Panc1 (cell line): ENCODE data around the gene ITGA3. TPM values are rescaled to one million over a fixed set of nuclear protein-coding genes. Genes with fewer than 3 reads are reported as not detected.

Experiments used
- ATAC-seq: fragments of 200-7000 bp; cut with Tn5 transposase; 2 replicates; pipeline ENCODE4 v1.9.1; 2020; ENCODE audit warnings: mild to moderate bottlenecking, moderate library complexity
- BruUV-seq: library from RNA; stranded (reverse); fragments of 400-500 nt; replicated peaks from 2 replicates; lab custom pipeline; 2021; lab: Mats Ljungman, UMichigan
- CTCF ChIA-PET: fragments of 300-600 bp; sonication (Branson Sonifier 250); formaldehyde crosslinking; loops from one replicate; lab custom pipeline; 2022; ENCODE audit warnings: antibody characterized with exemption; lab: Charles Lee
- POLR2A ChIA-PET: fragments of 300-600 bp; sonication (Branson Sonifier 250); formaldehyde crosslinking; loops from one replicate; lab custom pipeline; 2022; ENCODE audit warnings: antibody characterized with exemption; lab: Charles Lee
- DNase-seq: peaks from one replicate; pipeline ENCODE4 v3.0.0-alpha.2; 2010; ENCODE audit warnings: low read depth, low spot score
- H3K27ac ChIP-seq: 2 replicates; pipeline ENCODE4 v1.5.1; 2011; ENCODE audit warnings: mild to moderate bottlenecking, low read length, inconsistent platforms
- H3K27me3 ChIP-seq: fragments of 200-500 bp; sonication (Bioruptor generic); 2 replicates; pipeline ENCODE4 v1.6.0; 2014; ENCODE audit warnings: low read length, inconsistent platforms; ENCODE audit not compliant: control insufficient read depth, insufficient read depth
- H3K36me3 ChIP-seq: fragments of 200-500 bp; sonication (Bioruptor generic); 2 replicates; pipeline ENCODE4 v1.5.1; 2014; ENCODE audit warnings: inconsistent platforms, mild to moderate bottlenecking, low read length, moderate library complexity; ENCODE audit not compliant: control insufficient read depth, insufficient read depth
- H3K4me1 ChIP-seq: 2 replicates; pipeline ENCODE4 v1.5.1; 2011; ENCODE audit warnings: inconsistent platforms, mild to moderate bottlenecking, low read length, moderate library complexity; ENCODE audit not compliant: control insufficient read depth, insufficient read depth
- H3K4me3 ChIP-seq, 2 experiments: 2 replicates each; pipeline ENCODE4 v1.5.1; 2011 to 2012; ENCODE audit warnings: low read depth in 2 of 2, low read length in 2 of 2, mild to moderate bottlenecking in 2 of 2, inconsistent platforms in 1 of 2, moderate library complexity in 1 of 2
- H3K9me3 ChIP-seq: fragments of 200-500 bp; sonication (Bioruptor generic); 2 replicates; pipeline ENCODE4 v1.5.1; 2014; ENCODE audit warnings: low read depth, mild to moderate bottlenecking, inconsistent platforms, low read length, moderate library complexity; ENCODE audit not compliant: control insufficient read depth, insufficient read depth
- POLR2AphosphoS5 ChIP-seq: IDR thresholded peaks from 2 replicates; pipeline ENCODE4 v1.6.1; 2012; ENCODE audit warnings: mild to moderate bottlenecking, low read depth, low read length, moderate library complexity
- SIN3A ChIP-seq: IDR thresholded peaks from 2 replicates; pipeline ENCODE4 v1.6.1; 2012; ENCODE audit warnings: low read depth, mild to moderate bottlenecking, low read length, moderate library complexity, borderline replicate concordance; ENCODE audit not compliant: insufficient read depth
- TCF7L2 ChIP-seq: IDR thresholded peaks from 2 replicates; pipeline ENCODE4 v1.6.1; 2011; ENCODE audit warnings: mild to moderate bottlenecking, low read depth, low read length, inconsistent platforms
- in situ Hi-C: cut with HindIII; loops from 2 replicates; pipeline ENCODE4 v1.10.0; 2016; ENCODE audit warnings: low sequenced_read_pairs, low pct_unique_long_range_greater_than_20kb
- intact Hi-C: fragments of 100-400 bp; cut with micrococcal nuclease; formaldehyde crosslinking; loops from one replicate; pipeline ENCODE4 v1.10.0; 2022; ENCODE audit not compliant: unreplicated experiment
- total RNA-seq: library from RNA; stranded (reverse); gene quantifications from one replicate; pipeline ENCODE4 v1.2.1, GENCODE V29; 2021; ENCODE audit not compliant: unreplicated experiment
- TF ChIP-seq, protein P1 (sequence below), 2 experiments: IDR thresholded peaks; 2 replicates each; pipeline ENCODE4 v1.6.1; 2011 to 2012; ENCODE audit warnings: low read depth in 2 of 2, control low read depth in 1 of 2, low read length in 1 of 2, mild to moderate bottlenecking in 1 of 2, moderate library complexity in 1 of 2; ENCODE audit not compliant: insufficient read depth in 1 of 2
- TF ChIP-seq, protein P2 (sequence below): fragments of 450-650 bp; IDR thresholded peaks from 2 replicates; pipeline ENCODE4 v1.5.1; 2017; ENCODE audit warnings: mild to moderate bottlenecking

ITGA3 gene
- total RNA-seq, 1 experiment from 2014 or later, result 439 TPM

DNA sequence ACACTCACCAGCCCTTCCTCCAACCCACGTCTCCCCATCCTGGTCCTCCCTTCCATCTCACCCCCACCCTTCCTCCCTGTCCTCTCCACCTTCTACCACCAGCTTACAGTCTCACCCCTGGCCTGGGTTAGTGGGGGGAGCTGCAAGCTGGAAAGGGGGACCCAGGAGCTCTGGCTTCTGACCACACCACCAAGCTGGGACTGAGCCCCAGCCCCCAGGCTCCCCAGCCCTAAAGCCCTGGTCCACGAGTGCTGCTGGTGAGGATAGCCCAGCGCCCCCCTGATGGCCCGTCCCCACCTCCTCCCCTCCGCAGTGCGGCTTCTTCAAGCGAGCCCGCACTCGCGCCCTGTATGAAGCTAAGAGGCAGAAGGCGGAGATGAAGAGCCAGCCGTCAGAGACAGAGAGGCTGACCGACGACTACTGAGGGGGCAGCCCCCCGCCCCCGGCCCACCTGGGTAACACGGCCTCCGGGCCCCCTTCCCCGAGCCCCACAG lies 32.0 kb downstream of the ITGA3 start:
- TF ChIP-seq, protein P1, sequence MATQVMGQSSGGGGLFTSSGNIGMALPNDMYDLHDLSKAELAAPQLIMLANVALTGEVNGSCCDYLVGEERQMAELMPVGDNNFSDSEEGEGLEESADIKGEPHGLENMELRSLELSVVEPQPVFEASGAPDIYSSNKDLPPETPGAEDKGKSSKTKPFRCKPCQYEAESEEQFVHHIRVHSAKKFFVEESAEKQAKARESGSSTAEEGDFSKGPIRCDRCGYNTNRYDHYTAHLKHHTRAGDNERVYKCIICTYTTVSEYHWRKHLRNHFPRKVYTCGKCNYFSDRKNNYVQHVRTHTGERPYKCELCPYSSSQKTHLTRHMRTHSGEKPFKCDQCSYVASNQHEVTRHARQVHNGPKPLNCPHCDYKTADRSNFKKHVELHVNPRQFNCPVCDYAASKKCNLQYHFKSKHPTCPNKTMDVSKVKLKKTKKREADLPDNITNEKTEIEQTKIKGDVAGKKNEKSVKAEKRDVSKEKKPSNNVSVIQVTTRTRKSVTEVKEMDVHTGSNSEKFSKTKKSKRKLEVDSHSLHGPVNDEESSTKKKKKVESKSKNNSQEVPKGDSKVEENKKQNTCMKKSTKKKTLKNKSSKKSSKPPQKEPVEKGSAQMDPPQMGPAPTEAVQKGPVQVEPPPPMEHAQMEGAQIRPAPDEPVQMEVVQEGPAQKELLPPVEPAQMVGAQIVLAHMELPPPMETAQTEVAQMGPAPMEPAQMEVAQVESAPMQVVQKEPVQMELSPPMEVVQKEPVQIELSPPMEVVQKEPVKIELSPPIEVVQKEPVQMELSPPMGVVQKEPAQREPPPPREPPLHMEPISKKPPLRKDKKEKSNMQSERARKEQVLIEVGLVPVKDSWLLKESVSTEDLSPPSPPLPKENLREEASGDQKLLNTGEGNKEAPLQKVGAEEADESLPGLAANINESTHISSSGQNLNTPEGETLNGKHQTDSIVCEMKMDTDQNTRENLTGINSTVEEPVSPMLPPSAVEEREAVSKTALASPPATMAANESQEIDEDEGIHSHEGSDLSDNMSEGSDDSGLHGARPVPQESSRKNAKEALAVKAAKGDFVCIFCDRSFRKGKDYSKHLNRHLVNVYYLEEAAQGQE (IDR thresholded peaks at IDR 0.05; ENCODE audit: insufficient read depth in 1 of 2, low read depth in 2 of 2, low read length in 1 of 2), result no peak
- Histone ChIP-seq H3K27ac (no peak overlapping the region; the same call in 1 of the 2 replicates), H3K36me3 (peaks cover 9% of the 10 kb centered on the region), H3K4me1 (peaks cover 14% of the 10 kb centered on the region; the same call in 1 of the 2 replicates), H3K27me3 (no peaks in the 10 kb centered on the region), H3K4me3 (no peak overlapping the region), H3K9me3 (no peaks in the 10 kb centered on the region)
- ATAC-seq (no peak), DNase-seq (no peak)
- in situ Hi-C loops (no loop called here), intact Hi-C loops (loop anchor here (1.0 kb wide), 1 partner anchor 61 kb away; no protein-coding TSS in a partner anchor)
- POLR2A ChIA-PET, result interaction anchor here (0.6 to 0.8 kb wide), 2 partner anchors 54 to 61 kb away, joined by 4 to 10 read pairs; no protein-coding TSS in a partner anchor
- CTCF ChIA-PET, result interaction anchor here (1.1 to 1.4 kb wide), 2 partner anchors 31 to 89 kb away, joined by 4 to 5 read pairs; no protein-coding TSS in a partner anchor
- no TSS peak for BruUV-seq

DNA sequence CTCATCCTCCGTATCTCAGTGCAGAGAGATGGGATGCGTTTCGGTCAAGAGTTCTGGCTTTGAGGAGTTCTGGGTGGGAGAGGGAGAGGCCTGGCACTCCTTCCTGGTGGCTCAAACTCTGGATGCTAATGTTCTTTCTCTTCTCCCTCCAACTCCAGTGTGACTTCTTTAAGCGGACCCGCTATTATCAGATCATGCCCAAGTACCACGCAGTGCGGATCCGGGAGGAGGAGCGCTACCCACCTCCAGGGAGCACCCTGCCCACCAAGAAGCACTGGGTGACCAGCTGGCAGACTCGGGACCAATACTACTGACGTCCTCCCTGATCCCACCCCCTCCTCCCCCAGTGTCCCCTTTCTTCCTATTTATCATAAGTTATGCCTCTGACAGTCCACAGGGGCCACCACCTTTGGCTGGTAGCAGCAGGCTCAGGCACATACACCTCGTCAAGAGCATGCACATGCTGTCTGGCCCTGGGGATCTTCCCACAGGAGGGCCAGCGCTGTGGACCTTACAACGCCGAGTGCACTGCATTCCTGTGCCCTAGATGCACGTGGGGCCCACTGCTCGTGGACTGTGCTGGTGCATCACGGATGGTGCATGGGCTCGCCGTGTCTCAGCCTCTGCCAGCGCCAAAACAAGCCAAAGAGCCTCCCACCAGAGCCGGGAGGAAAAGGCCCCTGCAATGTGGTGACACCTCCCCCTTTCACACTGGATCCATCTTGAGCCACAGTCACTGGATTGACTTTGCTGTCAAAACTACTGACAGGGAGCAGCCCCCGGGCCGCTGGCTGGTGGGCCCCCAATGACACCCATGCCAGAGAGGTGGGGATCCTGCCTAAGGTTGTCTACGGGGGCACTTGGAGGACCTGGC lies 33.3 kb downstream of the ITGA3 start:
- intact Hi-C loops (no loop called here), in situ Hi-C loops (no loop called here)
- POLR2A ChIA-PET, result no interaction called here
- CTCF ChIA-PET, result no interaction called here
- Histone ChIP-seq H3K4me1 (peaks cover 22% of the 10 kb centered on the region; the same call in 1 of the 2 replicates), H3K36me3 (peaks cover 4% of the 10 kb centered on the region; the same call in 1 of the 2 replicates), H3K9me3 (no peaks in the 10 kb centered on the region), H3K27me3 (no peaks in the 10 kb centered on the region), H3K4me3 (no peak overlapping the region), H3K27ac (no peak overlapping the region; the same call in 1 of the 2 replicates)
- BruUV-seq, result no TSS peak
- TF ChIP-seq, protein P1 (IDR thresholded peaks at IDR 0.05; ENCODE audit: insufficient read depth in 1 of 2, low read depth in 2 of 2, low read length in 1 of 2), result no peak
- TF ChIP-seq, protein P2, sequence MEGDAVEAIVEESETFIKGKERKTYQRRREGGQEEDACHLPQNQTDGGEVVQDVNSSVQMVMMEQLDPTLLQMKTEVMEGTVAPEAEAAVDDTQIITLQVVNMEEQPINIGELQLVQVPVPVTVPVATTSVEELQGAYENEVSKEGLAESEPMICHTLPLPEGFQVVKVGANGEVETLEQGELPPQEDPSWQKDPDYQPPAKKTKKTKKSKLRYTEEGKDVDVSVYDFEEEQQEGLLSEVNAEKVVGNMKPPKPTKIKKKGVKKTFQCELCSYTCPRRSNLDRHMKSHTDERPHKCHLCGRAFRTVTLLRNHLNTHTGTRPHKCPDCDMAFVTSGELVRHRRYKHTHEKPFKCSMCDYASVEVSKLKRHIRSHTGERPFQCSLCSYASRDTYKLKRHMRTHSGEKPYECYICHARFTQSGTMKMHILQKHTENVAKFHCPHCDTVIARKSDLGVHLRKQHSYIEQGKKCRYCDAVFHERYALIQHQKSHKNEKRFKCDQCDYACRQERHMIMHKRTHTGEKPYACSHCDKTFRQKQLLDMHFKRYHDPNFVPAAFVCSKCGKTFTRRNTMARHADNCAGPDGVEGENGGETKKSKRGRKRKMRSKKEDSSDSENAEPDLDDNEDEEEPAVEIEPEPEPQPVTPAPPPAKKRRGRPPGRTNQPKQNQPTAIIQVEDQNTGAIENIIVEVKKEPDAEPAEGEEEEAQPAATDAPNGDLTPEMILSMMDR, result no peak
- TF ChIP-seq SIN3A, result no peak
- TF ChIP-seq POLR2AphosphoS5, result no peak
- TF ChIP-seq TCF7L2, result no peak
- ATAC-seq, result no peak
- DNase-seq, result no peak
